Ovary (tissue), 3 donors: ENCODE measurements around the gene KCNAB1.

Source experiments
- CTCF ChIP-seq, 3 donors: fragments of 450-650 bp in 2 of 3; fragments of 200-600 bp in 1 of 3; IDR thresholded peaks; one replicate each; pipeline versions ENCODE4 v1.5.1 to v1.8.0; 2016 to 2022; ENCODE audit warnings: antibody characterized with exemption in 3 of 3, mild to moderate bottlenecking in 1 of 3
- EP300 ChIP-seq: sonication (generic); formaldehyde crosslinking; IDR thresholded peaks from one replicate; pipeline ENCODE4 v1.6.1; 2017; ENCODE audit warnings: antibody characterized with exemption
- POLR2A ChIP-seq: fragments of 450-650 bp; IDR thresholded peaks from one replicate; pipeline ENCODE4 v1.6.1; 2017; ENCODE audit warnings: antibody characterized with exemption, mild to moderate bottlenecking, moderate library complexity
- donor health status: DM: no; HTN: no; CAD: no.

GRCh38 chr3:156483961-156484787 lies 363.8 kb downstream of the KCNAB1 start:
- TF ChIP-seq CTCF (IDR thresholded peaks at IDR 0.05): no peak
- no peak for TF ChIP-seq EP300
- TF ChIP-seq POLR2A: no peak
